Endothelial cell of umbilical vein (primary cell): Measurements from ENCODE around the gene GGA3. TPM values are rescaled to one million over a fixed set of nuclear protein-coding genes. Genes with fewer than 3 reads are reported as not detected.

Source experiments
- BruUV-seq: library from RNA; stranded (reverse); fragments of 400-500 nt; replicated peaks from 2 replicates; lab custom pipeline; 2021; lab: Mats Ljungman, UMichigan
- CTCF ChIA-PET: fragments of 300-600, 350-600 bp; sonication (Branson Sonifier 250); formaldehyde crosslinking; loops from one replicate; lab custom pipeline; 2021; ENCODE audit warnings: antibody characterized with exemption, inconsistent platforms; lab: Charles Lee
- POLR2A ChIA-PET: fragments of 300-600, 350-600 bp; sonication (Branson Sonifier 250); formaldehyde crosslinking; loops from one replicate; lab custom pipeline; 2021; ENCODE audit warnings: antibody characterized with exemption, inconsistent platforms; lab: Charles Lee
- DNase-seq: peaks from one replicate; pipeline ENCODE4 v3.0.0-alpha.2; 2011; ENCODE audit warnings: low read depth, low spot score
- FAIRE-seq: peaks from 2 replicates; lab custom pipeline; 2011; peaks lifted over from hg19 to GRCh38; lab: Jason Lieb, UNC
- H2AFZ ChIP-seq: 2 replicates; pipeline ENCODE4 v1.6.0; 2012; ENCODE audit warnings: low read depth, low read length, control low read depth, inconsistent platforms
- H3K27ac ChIP-seq: 2 replicates; pipeline ENCODE4 v1.5.1; 2011; ENCODE audit warnings: low read depth, mild to moderate bottlenecking, control low read depth, low read length, moderate library complexity; ENCODE audit not compliant: insufficient read depth
- H3K27me3 ChIP-seq, 2 experiments: 2 replicates each; pipeline versions ENCODE4 v1.6.0 to v1.6.1; 2011; ENCODE audit warnings: low read length in 2 of 2, mixed read lengths in 1 of 2; ENCODE audit not compliant: control insufficient read depth in 2 of 2, insufficient read depth in 2 of 2
- H3K36me3 ChIP-seq, 2 experiments: 2 replicates in 1 of 2; 3 replicates in 1 of 2; pipeline ENCODE4 v1.5.1; 2011; ENCODE audit warnings: low read length in 2 of 2, mild to moderate bottlenecking in 1 of 2, moderate library complexity in 1 of 2; ENCODE audit not compliant: control insufficient read depth in 2 of 2, insufficient read depth in 2 of 2; ENCODE audit errors: extremely low read depth in 1 of 2
- H3K4me1 ChIP-seq: 3 replicates; pipeline ENCODE4 v1.5.1; 2011; ENCODE audit warnings: mild to moderate bottlenecking, low read length; ENCODE audit not compliant: control insufficient read depth, insufficient read depth; ENCODE audit errors: extremely low read depth
- H3K4me2 ChIP-seq: 2 replicates; pipeline ENCODE4 v1.6.1; 2011; ENCODE audit warnings: low read length, control low read depth, mixed read lengths; ENCODE audit not compliant: insufficient read depth
- H3K4me3 ChIP-seq, 3 experiments: fragments of 200-600 bp in 1 of 3; sonication (generic), shearing (Covaris generic) in 1 of 3; replicated peaks in 1 of 3; 2 replicates each; pipeline ENCODE4 v1.5.1; 2011 to 2016; ENCODE audit warnings: control low read depth in 3 of 3, low read length in 3 of 3, mild to moderate bottlenecking in 2 of 3, inconsistent platforms in 1 of 3, low read depth in 1 of 3, moderate library complexity in 1 of 3; ENCODE audit not compliant: insufficient read depth in 1 of 3
- H3K79me2 ChIP-seq: 2 replicates; pipeline ENCODE4 v1.6.0; 2012; ENCODE audit warnings: low read length, inconsistent platforms; ENCODE audit not compliant: control insufficient read depth, insufficient read depth
- H3K9ac ChIP-seq: replicated peaks from 2 replicates; pipeline ENCODE3; 2011; ENCODE audit warnings: low read length, control low read depth; ENCODE audit not compliant: insufficient read depth; ENCODE audit errors: extremely low read depth
- H3K9me1 ChIP-seq: replicated peaks from 3 replicates; pipeline ENCODE4 v1.6.0; 2011; ENCODE audit warnings: mild to moderate bottlenecking, low read length; ENCODE audit not compliant: control insufficient read depth, insufficient read depth; ENCODE audit errors: extremely low read depth
- H3K9me3 ChIP-seq: replicated peaks from 2 replicates; pipeline ENCODE4 v1.5.1; 2012; ENCODE audit warnings: low read length, inconsistent platforms; ENCODE audit not compliant: control insufficient read depth, insufficient read depth
- H4K20me1 ChIP-seq: replicated peaks from 2 replicates; pipeline ENCODE3; 2011; ENCODE audit warnings: mild to moderate bottlenecking, low read length; ENCODE audit not compliant: control insufficient read depth, insufficient read depth; ENCODE audit errors: extremely low read depth
- CTCF ChIP-seq, 2 donors: IDR thresholded peaks; 1 replicate in 1 of 2; 2 replicates in 1 of 2; pipeline ENCODE4 v1.5.1; 2011; ENCODE audit warnings: low read length in 2 of 2, mild to moderate bottlenecking in 2 of 2, moderate library complexity in 2 of 2, control low read depth in 1 of 2, inconsistent platforms in 1 of 2, low read depth in 1 of 2; ENCODE audit not compliant: insufficient read depth in 1 of 2; ENCODE audit errors: extremely low read depth in 1 of 2
- EZH2 ChIP-seq: IDR thresholded peaks from 2 replicates; pipeline ENCODE4 v1.6.1; 2012; ENCODE audit warnings: borderline replicate concordance, low read depth, mild to moderate bottlenecking, moderate library complexity, low read length, inconsistent platforms; ENCODE audit not compliant: severe bottlenecking
- FOS ChIP-seq: IDR thresholded peaks from 2 replicates; pipeline ENCODE4 v1.6.1; 2011; ENCODE audit warnings: mild to moderate bottlenecking, low read length, moderate library complexity, borderline replicate concordance; ENCODE audit not compliant: insufficient read depth
- GATA2 ChIP-seq: IDR thresholded peaks from 2 replicates; pipeline ENCODE4 v1.7.0; 2011; ENCODE audit warnings: low read depth, mild to moderate bottlenecking, moderate library complexity, mixed read lengths, low read length; ENCODE audit not compliant: insufficient read length, insufficient read depth
- JUN ChIP-seq: IDR thresholded peaks from 2 replicates; pipeline ENCODE4 v1.6.1; 2011; ENCODE audit warnings: borderline replicate concordance, low read depth; ENCODE audit not compliant: insufficient read length, insufficient read depth
- MYC ChIP-seq: IDR thresholded peaks from one replicate; pipeline ENCODE4 v1.6.1; 2011; ENCODE audit warnings: mild to moderate bottlenecking, low read depth, low read length
- POLR2A ChIP-seq: IDR thresholded peaks from 2 replicates; pipeline ENCODE4 v1.6.1; 2012; ENCODE audit warnings: low read depth, mild to moderate bottlenecking, control low read depth, low read length
- POLR2AphosphoS5 ChIP-seq: IDR thresholded peaks from 2 replicates; pipeline ENCODE4 v1.6.1; 2012; ENCODE audit warnings: low read depth, mild to moderate bottlenecking, control low read depth, low read length, moderate library complexity; ENCODE audit not compliant: insufficient read depth
- dilution Hi-C: fragments of 300-500 bp; cut with MboI; formaldehyde crosslinking; loops from one replicate; pipeline ENCODE4 v1.15.0; 2019; ENCODE audit warnings: low sequenced_read_pairs; ENCODE audit not compliant: extremely low pct_ligation_motif_present
- intact Hi-C: fragments of 100-400 bp; cut with micrococcal nuclease; formaldehyde crosslinking; loops from one replicate; pipeline ENCODE4 v1.10.0; 2022
- polyA plus RNA-seq, 4 experiments: library from polyadenylated mRNA; depleted of rRNA in 3 of 4; stranded (reverse) in 3 of 4; unstranded in 1 of 4; fragments of >200 nt; gene quantifications; 2 replicates each; pipeline versions ENCODE4 v1.2.1 to v1.2.3, GENCODE V29; 2011 to 2012; ENCODE audit warnings: missing spikeins in 1 of 4
- total RNA-seq: library from RNA; stranded (reverse); gene quantifications from 2 replicates; pipeline ENCODE4 v1.2.3, GENCODE V29; 2021
- TF ChIP-seq, protein P1 (sequence below): IDR thresholded peaks from 2 replicates; pipeline ENCODE4 v1.6.1; 2011; ENCODE audit not compliant: insufficient read depth, insufficient read length

The GGA3 gene
- total and polyA plus RNA-seq, 2 donors (not counting 3 experiments of a cell fraction or from before 2014, with no cell fraction given), result 41.2 to 62.9 TPM

GRCh38 chr17:75301049-75301448 lies 39.6 kb upstream of the GGA3 start:
- H3K9me1 ChIP-seq, result no peaks in the 10 kb centered on the region
- dilution Hi-C loops, result no loop called here
- CTCF ChIA-PET, result interaction anchor here (0.8 to 1.3 kb wide), 2 partner anchors 20 to 30 kb away, joined by 3 to 4 read pairs; partner anchors contain the start of gene MIF4GD
- FAIRE-seq (no peak), DNase-seq (no peak)
- H3K9ac ChIP-seq, result no peak overlapping the region
- BruUV-seq, result no TSS peak
- POLR2A ChIA-PET, result no interaction called here
- H3K4me3 ChIP-seq, result no peak overlapping the region
- no peak overlapping the region for H3K27ac ChIP-seq
- no peaks in the 10 kb centered on the region for H3K27me3 ChIP-seq
- TF ChIP-seq, protein P1, sequence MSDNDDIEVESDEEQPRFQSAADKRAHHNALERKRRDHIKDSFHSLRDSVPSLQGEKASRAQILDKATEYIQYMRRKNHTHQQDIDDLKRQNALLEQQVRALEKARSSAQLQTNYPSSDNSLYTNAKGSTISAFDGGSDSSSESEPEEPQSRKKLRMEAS, result no peak
- TF ChIP-seq JUN, result no peak
- no peak for TF ChIP-seq MYC
- TF ChIP-seq POLR2AphosphoS5, result no peak
- TF ChIP-seq CTCF (IDR thresholded peaks at IDR 0.05; ENCODE audit: extremely low read depth in 1 of 2, insufficient read depth in 1 of 2, low read depth in 1 of 2, low read length in 2 of 2), result no peak
- no peak for TF ChIP-seq EZH2
- TF ChIP-seq FOS, result no peak
- no peak for TF ChIP-seq GATA2
- no peak for TF ChIP-seq POLR2A
- no peaks in the 10 kb centered on the region for H3K79me2 ChIP-seq
- H2AFZ ChIP-seq, result no peak overlapping the region
- intact Hi-C loops, result no loop called here
- H3K4me2 ChIP-seq, result no peak overlapping the region
- no peaks in the 10 kb centered on the region for H4K20me1 ChIP-seq
- no peaks in the 10 kb centered on the region for H3K4me1 ChIP-seq
- H3K9me3 ChIP-seq, result no peaks in the 10 kb centered on the region
- no peaks in the 10 kb centered on the region for H3K36me3 ChIP-seq
